Fibroblast of skin of back (primary cell): ENCODE data around the gene PIK3R5.
A peak's percentile ranks its signal among the peaks of the same experiment; 100 is the strongest.
"Not testable (repeated sequence)": the region's sequence is repeated elsewhere in the genome, so short reads cannot be mapped to it uniquely, and the experiment has no call there.

Experiments used
- DNase-seq: peaks from one replicate; pipeline ENCODE4 v3.0.0-alpha.2; 2013

The PIK3R5 gene

DNA sequence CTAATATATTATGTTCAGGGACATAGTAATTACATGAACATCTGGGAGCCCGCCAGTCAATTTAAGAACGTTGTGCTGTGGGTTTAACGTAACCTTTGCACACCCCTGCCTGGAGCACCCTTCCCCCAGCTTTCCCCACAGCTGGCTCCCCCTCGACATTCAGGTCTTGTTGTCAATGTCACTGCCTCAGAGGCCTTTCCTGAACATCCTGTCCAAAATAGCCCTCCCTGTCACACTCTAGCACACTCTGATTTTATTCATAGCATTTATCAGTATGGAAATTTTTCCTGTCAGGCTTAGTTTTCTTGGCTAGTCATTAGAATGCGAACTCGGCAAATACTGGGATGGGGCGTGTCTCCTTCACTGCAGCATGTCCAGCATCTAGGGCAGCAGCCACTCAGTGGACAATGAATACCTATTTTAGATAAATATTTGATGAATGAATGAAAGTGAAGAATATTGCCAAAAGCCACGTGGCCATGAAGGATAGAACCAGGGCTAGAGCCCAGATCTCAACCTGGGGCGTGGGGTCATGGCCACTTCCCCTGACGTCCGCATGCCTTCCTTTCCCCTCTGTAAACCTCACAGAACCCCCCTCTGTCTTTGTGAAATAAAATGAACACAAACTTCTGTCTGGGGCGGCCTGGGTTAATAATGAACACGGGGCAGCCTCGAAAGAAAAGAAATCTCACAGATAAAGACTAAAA lies 108.5 kb downstream of the PIK3R5 start:
- DNase-seq: peak; percentile 9

DNA sequence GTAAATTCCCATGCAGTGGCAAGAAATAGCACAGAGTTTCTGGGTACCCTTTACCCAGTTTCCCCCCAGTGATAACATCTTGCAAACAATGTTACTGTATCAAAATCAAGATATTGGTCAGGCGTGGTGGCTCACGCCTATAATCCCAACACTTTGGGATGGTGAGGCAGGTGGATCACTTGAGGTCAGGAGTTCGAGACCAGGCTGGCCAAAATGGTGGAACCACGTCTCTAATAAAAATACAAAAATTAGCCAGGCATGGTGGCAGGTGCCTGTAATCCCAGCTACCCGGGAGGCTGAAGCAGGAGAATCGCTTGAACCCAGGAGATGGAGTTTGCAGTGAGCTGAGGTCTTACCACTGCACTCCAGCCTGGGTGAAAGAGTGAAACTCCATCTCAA lies 109.3 kb downstream of the PIK3R5 start:
- not testable (repeated sequence) for DNase-seq

DNA sequence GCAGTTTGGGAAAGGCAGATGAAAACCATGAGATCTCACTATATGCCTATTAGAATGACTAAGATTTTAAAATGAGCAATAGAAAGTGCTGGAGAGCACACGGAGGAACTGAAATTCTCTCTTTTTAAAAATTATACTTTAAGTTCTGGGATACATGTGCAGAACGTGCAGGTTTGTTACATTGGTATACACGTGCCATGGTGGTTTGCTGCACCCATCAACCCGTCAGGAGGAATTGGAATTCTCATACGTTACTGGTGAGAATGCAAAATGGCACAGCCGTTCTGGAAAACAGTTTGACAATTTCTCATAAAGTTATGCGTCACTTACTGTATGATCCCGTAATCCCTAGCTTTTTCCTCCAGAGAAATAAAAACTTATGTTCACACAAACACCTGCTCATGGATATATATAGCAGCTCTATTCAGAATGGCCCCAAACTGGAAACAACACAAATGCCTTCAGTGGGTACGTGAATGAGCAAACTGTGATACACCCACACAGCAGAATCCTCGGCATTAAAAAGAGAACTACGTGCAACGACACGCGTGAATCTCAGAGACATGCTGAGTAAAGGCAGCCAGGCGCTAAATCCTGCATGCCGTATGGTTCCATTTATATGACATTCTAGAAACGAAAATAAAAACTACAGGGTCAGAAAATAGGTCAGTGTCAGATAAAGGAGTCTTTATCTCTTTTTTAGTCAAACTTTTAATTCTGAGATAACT lies 109.9 kb downstream of the PIK3R5 start:
- no peak for DNase-seq

DNA sequence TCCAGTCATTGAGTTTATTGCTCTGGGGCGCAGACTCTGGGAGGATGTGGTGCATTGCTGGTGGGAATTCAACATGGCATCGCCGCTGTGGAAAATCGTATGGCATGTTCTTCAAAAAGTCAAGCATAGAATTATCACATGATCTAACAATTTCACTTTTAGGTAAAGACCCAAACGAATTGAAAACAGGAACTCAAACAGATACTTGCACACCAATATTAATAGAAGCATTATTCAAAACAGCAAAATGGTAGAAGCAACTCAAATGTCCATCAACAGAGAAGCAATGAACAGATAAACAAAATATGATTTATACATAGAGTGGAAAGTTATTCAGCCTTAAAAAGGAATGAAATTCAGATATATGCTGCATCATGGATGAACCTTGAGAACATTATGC lies 113.9 kb downstream of the PIK3R5 start:
- DNase-seq: no peak

DNA sequence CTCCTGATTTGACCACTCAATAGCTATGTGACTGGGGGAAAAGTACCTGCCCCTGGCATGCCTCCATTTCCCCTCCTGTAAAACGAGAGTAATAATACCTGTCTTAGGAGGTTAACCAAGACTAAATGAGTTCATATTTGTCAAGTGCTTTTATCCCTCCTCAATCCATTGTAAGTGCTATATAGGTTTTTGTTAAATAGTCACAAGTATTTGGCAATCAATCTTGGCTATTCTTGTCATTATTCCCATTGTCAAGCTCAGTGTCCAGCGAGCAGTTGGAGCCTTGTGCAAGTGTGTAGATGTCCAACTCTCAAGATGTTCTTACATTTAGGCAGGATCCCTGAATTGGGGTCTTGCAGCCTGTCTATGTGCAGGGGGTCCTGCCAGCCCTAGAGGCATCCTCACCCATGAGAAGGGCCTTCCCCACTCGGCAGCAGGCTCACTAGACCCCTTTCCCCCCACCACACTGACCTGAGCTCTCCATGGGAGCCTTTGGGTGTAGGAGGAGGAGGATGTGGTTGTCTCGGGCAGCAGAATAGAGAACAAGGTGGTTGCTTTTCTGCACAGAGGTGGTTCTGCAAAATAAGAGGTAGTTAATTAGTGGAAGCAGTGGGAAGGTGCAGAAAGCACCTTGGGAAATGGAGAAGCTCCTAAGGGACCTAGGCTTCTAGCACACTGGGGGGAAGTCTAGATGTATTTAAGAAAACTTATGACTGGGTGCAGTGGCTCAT lies 116.0 kb downstream of the PIK3R5 start:
- no peak for DNase-seq

DNA sequence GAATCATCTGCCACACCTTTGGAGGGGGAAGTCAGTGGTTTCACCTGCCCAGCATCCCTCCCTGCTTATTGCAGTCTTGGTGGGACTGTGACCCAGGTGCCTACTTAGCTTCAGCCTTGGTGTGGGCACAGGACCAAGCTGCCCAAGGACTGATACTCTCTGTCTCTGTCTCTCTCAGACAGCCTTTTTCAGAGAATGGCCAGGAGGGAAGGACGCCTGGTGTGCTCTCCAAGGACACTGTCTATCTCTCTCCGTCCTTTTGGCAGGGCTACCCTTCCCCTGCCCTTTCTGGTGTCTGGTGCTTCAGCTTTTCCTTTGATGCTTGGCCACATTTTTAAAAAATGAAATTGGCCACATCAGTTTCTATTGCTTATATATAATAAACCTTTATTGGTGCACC lies 117.6 kb downstream of the PIK3R5 start:
- no peak for DNase-seq

DNA sequence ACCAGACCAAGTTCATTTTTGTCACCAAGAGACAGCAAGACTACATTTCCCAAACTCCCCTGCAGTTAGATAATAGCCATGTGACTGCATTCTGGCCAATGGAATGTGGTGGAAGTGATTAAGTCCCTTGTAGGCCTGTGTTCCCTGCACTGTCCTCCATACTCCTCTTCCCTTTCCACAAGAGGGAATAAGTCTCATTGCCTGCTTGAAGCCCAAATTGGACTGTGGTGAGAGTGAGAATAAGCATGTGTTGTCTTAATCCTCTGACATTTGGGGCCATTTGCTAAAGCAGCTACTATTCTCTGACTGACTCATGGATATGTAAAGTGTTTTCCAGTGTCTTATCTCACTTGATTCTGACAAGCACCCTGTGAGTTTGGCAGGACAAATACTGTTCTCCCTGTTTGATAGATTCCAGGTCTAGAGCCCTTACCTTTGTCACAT lies 118.7 kb downstream of the PIK3R5 start:
- DNase-seq: peak; percentile 63

DNA sequence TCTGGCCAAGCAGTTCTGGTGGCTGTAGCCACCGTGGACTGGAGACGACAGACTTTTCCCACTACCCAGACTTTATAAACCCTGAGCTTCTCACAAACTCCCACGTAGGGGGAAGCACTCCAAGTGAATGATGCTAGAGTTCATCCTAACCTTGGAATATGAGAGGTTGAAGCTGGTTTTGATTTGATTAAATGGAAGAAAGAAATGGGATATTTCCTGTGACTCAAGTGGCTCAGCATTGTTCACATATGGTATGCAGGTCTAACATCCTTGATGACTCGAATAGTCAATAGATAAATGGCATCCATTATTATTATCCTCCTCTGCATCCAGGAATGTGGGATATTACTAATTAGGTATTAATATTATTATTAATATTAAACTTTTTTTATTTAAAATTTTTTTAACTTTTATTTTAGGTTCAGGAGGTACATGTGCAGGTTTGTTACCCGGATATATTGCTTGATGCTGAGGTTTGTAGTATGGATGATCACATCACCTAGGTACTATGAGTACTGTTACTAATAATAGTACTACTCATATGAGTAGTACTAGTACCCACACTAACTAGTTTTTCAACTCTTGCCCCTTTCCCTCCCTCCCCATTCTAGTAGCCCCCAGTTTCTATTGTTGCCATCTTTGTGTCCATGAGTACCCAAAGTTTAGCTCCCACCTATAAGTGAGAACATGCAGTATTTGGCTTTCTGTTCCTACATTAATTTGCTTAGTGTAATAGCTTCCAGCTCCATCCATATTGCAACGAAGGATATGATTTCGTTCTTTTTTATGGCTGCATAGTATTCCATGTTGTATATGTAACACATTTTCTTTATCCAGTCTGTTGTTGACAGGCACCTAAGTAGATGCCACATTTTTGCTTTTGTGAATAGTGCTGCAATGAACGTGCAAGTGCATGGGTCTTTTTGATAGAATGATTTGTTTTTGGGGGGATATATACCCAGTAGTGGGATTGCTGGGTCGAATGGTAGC lies 121.0 kb downstream of the PIK3R5 start:
- no peak for DNase-seq

DNA sequence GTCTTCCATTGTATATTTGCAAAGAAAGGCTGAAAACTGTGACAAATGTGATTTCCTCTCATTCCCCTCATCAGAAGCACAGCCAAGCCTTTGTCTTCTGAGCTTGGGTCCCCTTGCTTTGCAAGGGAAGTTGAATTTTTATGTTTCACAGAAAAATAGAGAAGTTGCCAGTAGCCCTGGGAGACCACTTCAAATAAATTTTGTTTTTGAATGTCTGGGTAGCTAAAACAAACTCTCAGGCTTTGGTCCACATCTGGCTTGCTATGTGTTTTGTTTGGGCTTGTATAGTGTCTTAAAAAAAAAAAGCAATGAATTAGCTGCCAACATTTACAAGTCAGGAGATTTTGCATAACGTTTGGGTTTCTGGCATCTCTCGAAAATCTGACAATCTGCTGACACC lies 122.2 kb downstream of the PIK3R5 start:
- no peak for DNase-seq

DNA sequence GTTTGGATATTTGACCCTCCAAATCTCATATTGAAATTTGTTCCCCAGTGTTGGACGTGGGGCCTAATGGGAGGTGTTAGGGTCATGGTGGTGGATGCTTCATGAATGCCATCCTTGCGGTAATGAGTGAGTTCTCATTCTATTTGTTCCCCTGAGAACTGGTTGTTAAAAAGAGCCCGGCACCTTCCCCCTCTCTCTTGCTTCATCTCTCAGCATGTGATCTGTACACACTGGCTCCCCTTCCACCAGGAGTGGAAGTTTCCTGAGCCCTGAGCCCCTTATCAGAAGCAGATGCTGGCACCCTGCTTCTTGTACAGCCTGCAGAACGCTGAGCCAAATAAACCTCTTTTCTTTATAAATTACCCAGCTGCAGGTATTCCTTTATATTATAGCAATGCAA lies 123.7 kb downstream of the PIK3R5 start:
- no peak for DNase-seq

DNA sequence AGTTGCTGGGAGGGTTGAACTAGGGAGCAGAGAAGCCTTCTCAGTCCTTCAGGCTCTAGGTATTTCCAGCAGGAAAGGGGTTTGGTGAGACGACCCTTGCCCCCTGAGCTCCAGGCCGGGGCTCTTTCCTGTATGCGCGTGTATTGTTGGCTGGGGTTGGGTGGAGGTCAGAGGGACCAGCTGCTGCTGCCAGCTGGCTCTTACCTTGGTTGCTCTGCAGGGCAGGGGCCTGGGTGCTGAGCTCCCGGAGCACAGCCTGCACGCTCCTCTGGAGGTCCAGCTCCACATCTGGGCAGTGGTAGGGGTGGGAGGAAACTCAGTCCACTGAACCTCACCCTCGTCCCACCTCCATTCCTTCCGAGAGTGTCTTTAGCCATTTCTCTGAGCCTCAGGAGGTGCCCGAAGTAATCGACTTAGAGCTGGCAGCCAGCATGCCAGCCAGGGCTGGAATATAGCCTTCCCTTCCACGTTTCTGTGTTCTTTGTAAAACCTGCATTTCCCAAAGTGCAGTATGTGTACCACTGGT lies 126.0 kb downstream of the PIK3R5 start:
- no peak for DNase-seq

DNA sequence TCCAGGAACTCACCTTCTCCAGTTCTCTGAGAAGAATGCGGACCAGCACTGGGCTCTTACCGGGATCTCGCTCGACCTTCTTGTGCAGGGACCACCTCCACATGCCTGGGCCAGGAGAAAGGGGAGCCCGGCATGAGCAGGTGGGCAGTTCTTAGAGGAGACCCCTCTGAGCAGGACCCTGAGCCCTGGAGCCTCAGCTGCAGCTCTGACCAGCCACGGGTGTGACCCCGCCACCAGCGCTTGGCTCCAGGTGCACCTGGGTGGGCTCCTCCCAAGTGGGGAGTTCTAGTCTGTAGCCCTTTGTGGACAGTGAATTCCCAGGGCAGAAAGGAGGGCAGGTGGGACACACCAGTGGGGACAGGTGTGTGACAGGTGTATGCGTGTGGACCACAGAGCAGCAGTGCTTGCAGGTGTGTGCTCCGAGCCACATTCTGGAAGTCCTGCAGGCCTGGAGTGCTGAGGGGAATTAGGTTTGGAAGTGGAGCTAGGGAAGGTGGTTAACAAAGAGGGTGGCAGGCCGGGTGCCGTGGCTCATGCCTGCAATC lies 126.9 kb downstream of the PIK3R5 start:
- no peak for DNase-seq

DNA sequence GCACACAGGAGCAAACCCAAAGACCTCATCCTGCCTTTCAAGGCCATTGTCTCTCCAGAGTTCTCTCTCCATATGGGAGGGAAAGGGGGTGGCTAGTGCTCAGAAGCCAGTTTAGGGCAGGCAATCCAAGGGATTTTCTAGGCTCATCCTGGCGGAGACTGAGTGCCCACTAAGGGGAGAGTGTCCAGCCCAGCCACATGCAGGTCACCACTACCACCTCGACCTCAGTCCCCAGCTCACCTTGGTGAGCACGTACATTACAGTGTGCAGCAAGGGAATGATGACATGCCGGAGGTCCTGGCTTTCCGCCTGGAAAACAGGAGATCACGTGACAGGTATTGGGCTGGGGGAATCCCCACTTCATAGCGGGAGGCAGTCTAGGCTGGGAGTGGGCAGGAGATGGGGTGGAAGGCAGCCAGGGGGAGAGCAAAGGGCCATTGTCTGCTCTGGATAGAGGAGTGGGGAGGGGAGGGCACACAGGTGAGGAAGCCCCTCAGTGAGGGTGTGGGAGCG lies 127.9 kb downstream of the PIK3R5 start:
- DNase-seq: no peak

DNA sequence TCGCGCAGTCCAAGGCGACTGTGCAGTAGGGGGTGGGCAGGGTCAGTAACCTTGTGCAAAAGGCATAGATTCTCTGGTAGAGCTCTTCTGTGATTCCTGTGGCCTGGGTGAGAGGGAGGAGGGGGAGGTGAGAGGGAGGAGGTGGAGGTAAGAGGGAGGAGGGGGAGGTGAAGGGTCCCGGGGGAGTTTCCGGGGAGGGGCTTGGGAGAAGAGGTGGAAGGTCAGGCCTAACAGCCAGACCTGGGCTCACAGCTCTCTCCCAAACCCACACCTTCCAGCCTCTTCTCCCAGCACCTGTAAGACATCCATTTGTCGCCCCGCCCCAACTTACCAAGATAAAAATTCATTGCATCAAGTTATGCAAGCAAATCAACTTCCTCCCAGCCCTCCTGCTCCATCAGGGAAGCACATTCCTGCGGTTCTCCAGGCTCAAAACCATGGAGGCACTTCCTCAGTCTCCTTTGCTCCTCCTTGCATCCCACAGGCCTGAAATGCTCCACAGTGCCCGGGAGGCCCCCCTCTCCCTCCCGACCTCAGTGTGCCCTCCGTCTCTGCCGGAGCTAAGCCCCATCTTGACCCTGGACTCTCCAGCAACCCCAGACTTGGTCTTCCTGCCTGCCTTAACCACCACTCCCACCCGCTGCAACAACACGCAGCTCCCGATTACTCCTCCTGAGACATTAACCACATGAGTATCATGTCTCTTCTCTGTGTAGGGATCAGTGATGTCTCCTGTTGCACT lies 128.5 kb downstream of the PIK3R5 start:
- peak; percentile 22 for DNase-seq

DNA sequence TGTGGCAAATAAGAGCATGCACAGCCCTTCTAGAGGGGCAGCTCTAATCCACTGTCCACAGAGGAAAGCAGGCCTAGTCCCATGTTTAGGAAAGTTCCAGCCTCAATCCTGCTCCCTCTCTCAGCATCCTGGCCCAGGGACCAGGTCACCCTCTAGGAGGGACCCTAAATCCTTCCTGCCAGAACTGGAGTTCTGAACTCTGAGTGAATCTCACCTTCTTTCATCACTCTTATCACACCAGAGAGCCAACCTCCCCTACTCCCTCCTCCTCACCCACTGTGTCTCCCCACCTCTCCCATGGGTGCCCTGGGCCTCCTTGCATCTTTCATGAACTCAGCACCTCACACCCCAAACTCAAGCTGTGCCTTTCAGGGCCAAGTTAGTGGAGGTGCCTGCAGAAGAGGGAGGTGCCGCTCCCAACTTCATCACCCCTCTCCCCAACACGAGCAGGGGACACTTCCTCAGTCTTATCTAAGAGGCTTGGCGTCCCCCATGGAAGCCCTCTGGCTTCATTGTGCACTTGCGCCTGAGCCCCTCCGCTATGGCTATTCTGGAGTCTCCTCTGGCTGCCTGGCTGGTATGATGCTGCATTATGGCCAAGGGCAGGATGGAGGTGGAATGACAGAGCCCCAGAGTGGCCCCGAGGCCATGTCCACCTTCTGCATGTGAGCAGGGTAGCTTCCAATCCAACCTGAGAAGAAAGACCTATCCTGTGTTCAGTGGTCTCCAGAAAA lies 129.7 kb downstream of the PIK3R5 start:
- DNase-seq: no peak

DNA sequence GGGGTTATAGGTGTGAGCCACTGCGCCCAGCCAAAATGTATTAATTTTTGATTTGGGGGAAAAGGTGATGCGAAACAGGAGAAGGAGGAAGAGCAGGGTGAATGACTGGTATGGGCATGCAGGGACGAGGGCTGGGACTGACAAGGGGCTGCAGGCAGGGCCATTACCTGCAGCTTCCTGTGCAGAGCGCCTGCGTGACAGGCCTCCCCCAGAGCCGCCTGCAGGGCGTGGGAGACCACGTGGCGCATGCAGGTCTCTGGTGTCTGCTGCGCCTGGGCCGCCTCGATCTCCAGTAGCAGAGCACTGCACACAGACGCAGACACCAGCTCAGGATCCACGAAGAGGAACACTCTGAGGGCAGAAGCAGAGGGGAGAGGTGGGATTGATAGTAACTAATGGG lies 130.4 kb downstream of the PIK3R5 start:
- no peak for DNase-seq

DNA sequence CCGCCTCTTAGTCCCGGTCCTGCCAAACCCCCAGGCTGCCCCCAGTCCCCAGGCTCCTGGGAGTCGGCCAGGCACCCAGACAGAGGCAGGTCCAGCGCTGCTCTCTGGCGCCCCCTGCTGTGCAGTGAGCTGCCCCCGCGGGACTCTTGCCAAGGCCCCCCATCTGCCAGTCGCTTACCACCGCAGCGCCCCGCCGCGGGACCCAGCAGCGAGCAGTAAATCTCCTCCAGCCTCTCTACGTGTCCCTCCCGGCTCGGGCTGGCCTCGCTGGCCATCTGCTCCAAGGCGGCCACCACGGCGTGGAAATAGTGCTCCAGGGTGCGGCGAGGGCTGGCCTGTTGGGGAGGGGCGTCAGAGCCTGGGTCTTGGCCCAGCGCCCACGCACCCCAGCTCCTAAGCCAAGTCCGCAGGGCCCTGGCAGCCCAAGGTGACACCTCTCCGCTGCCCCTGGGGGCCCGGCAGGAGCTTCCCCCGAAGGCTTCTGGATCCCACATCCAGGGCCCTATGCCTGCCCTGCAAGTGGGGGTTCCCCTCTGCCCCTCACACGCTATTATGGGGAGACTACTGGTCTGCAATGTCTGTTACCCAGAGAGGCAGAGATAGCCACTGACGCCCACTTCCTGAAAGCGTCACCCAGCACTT lies 132.7 kb downstream of the PIK3R5 start:
- no peak for DNase-seq

DNA sequence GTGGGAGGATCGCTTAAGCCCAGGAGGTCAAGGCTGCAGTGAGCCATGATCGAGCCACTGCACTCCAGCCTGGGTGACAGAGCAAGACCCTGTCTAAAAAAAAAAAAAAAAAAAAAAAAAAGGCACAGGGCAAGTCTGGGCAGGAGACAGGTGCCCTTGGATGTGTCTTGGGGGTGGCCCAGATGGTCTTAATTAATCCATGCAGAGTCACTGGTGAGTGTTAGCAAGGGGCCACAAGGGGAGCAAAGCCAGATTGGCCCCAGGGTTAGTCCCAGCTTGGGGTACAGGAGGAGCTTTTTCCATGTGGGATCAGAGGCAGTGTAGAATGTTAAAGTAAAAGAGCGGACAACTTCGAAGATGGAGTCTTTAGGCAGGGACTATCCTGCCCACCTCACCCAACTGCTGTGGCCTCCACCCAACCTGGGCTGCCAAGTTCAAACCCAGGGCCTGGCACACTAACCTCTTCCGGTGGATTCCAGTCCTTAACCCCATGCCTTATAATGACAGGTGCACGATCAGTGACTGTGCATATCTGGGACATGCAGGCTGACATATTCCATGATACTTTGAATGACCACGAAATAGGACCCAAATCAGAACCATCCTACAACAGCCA lies 134.2 kb downstream of the PIK3R5 start:
- DNase-seq: no peak

DNA sequence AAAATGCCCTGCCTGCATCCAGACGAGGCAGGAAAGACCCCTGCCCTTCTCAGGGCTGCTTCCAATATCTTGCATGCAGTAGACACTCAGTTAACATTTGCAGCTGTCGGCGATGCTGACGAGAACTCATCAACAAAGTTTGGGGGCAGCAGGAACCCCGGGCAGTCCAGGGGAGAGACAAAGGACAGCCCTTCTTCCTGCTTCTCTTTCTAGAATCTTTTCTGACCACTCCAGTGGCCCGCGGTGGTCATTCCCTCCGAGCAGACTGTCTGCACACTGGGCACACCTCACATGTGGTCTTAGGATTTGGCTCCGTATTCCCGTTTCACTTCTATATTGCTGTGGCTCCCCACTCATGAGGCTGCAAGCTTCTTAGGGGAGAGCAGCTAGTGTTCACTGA lies 135.4 kb downstream of the PIK3R5 start:
- DNase-seq: no peak
